ENCODE results near the gene SLC44A2. TPM values are rescaled to one million over a fixed set of nuclear protein-coding genes. Genes with fewer than 3 reads are reported as not detected.
A peak's percentile ranks its signal among the peaks of the same experiment; 100 is the strongest.

SLC44A2 gene
- total and polyA plus RNA-seq, 2 of the 8 experiments (the other 6 are each of a cell fraction or from before 2014, with no cell fraction given) = 105 to 120 TPM

DNA sequence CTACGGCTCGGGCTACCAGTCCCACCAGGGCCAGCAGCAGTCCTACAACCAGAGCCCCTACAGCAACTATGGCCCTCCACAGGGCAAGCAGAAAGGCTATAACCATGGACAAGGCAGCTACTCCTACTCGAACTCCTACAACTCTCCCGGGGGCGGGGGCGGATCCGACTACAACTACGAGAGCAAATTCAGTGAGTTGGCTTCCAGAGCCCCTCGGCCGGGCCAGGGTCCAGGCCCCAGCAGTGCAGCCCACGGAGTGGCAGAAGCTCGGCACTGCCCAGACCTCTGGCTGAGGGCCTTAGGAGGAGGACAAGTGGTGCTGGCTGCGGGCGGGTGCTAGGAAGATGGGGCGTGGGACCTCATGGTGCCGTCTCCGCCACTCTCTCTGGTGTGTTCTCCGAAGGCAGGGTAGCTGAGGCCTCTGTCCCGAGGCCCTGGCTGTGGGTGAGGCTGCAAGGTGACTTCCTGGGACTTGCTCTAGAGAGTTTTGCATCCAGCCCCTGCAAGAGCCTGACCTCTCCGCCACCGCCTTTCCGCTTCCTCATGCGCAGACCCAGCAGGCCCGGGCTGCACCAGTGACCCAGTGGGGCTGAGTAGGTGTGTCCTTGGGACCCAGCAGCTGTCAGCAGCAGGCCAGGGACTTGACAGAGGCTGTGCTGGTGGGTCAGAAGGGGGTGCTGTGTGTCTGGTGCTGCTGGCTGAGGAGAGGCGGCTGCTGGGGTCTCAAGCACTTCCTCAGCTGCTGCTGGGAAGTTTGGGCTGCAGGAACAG, 62.4 kb downstream of the SLC44A2 start:
- Histone ChIP-seq H4K8ac (ENCODE audit: extremely low read depth, insufficient read depth, low read length) (peak overlapping the region; percentile 83; the same call in 1 of the 2 replicates), H3K14ac (ENCODE audit: insufficient read length) (no peak overlapping the region), H3K4me2 (ENCODE audit: insufficient read depth in 1 of 2, low read depth in 2 of 2, low read length in 2 of 2) (no peak overlapping the region), H2AK5ac (ENCODE audit: low read depth, low read length) (no peak overlapping the region), H3K23me2 (ENCODE audit: low read depth, low read length) (no peaks in the 10 kb centered on the region), H3K9ac (replicated peaks in 1 of 4; ENCODE audit: extremely low read depth in 1 of 4, low read depth in 3 of 4, low read length in 3 of 4) (no peak overlapping the region), H3K79me2 (ENCODE audit: control insufficient read depth in 1 of 2, insufficient read depth in 2 of 2, low read length in 2 of 2) (peaks cover 0 to 36% of the 10 kb centered on the region in 2 experiments; a peak in 2 of 4 replicates), H3K9me3 (ENCODE audit: insufficient read depth in 2 of 2, low read depth in 1 of 2, low read length in 1 of 2) (no peaks in the 10 kb centered on the region), H3K18ac (ENCODE audit: extremely low read depth, low read length) (no peak overlapping the region), H4K20me1 (replicated peaks in 1 of 2; ENCODE audit: control insufficient read depth in 1 of 2, insufficient read depth in 2 of 2, low read length in 2 of 2) (peaks cover 50 to 61% of the 10 kb centered on the region in 2 experiments), H3K36me3 (ENCODE audit: control insufficient read depth in 2 of 4, insufficient read depth in 4 of 4, low read length in 3 of 4) (peaks cover 76 to 99% (median 86%) of the 10 kb centered on the region in 4 experiments), H4K5ac (ENCODE audit: insufficient read length, low read depth, low read length) (no peak overlapping the region), H3K27me3 (replicated peaks in 1 of 4; ENCODE audit: control insufficient read depth in 3 of 4, extremely low read depth in 1 of 4, insufficient read depth in 3 of 4, low read length in 3 of 4) (no peaks in the 10 kb centered on the region), H2BK20ac (ENCODE audit: low read length) (no peak overlapping the region), H3K4ac (replicated peaks; ENCODE audit: insufficient read length, low read depth, low read length) (no peak overlapping the region), H3K23ac (ENCODE audit: insufficient read length) (no peak overlapping the region), H2BK120ac (replicated peaks; ENCODE audit: low read depth, low read length) (no peak overlapping the region), H3K27ac (ENCODE audit: low read depth, low read length) (no peak overlapping the region), H4K91ac (replicated peaks; ENCODE audit: insufficient read length, low read length) (no peak overlapping the region), H2AFZ (ENCODE audit: low read length) (no peak overlapping the region), H2BK5ac (ENCODE audit: low read depth, low read length) (no peak overlapping the region), H3K56ac (replicated peaks; ENCODE audit: insufficient read length, low read depth, low read length) (no peak overlapping the region), H2BK15ac (ENCODE audit: low read length) (no peak overlapping the region), H3K4me3 (ENCODE audit: extremely low read depth in 1 of 4, insufficient read depth in 2 of 4, low read depth in 3 of 4, low read length in 4 of 4) (no peak overlapping the region), H3K79me1 (ENCODE audit: low read depth, low read length) (peaks cover 12% of the 10 kb centered on the region; the same call in 1 of the 2 replicates), H2BK12ac (ENCODE audit: low read depth, low read length) (no peak overlapping the region), H3K4me1 (replicated peaks in 1 of 4; ENCODE audit: control insufficient read depth in 3 of 4, insufficient read depth in 4 of 4, low read length in 3 of 4) (no peaks in the 10 kb centered on the region)
- ChIA-PET POLR2A (ENCODE audit: partially characterized antibody) (interaction anchor here (1.0 to 59.0 kb wide), 4 partner anchors 4 to 107 kb away, joined by 3 to 1874 read pairs (median 938); partner anchors contain the start of genes DNM2, ILF3 and QTRT1), CTCF (ENCODE audit: partially characterized antibody) (interaction anchor here (0.5 to 4.7 kb wide), 8 partner anchors 9 to 106 kb away, joined by 3 to 30 read pairs (median 4); partner anchors contain the start of gene QTRT1)
- TF ChIP-seq POLR2AphosphoS5 (IDR thresholded peaks at IDR 0.05; ENCODE audit: low read depth, low read length) = peak; percentile 63
- no peak for TF ChIP-seq ASH2L (IDR thresholded peaks at IDR 0.05; ENCODE audit: low read length)
- no peak for TF ChIP-seq SAP30 (IDR thresholded peaks at IDR 0.05; ENCODE audit: insufficient read depth, insufficient replicate concordance, low read length)
- TF ChIP-seq ZNF274 (IDR thresholded peaks at IDR 0.05; ENCODE audit: borderline replicate concordance, extremely low read depth, low read length) = no peak
- peak in 1 of 2 experiments; percentile 50; a peak in 1 of 3 replicates for TF ChIP-seq POLR2A (IDR thresholded peaks at IDR 0.05; ENCODE audit: control extremely low read depth in 1 of 2, low read depth in 2 of 2, low read length in 2 of 2)
- TF ChIP-seq CEBPB (IDR thresholded peaks at IDR 0.05; ENCODE audit: low read depth, low read length) = no peak
- TF ChIP-seq TEAD4 (IDR thresholded peaks at IDR 0.05; ENCODE audit: low read depth, low read length) = no peak
- TF ChIP-seq JUN (IDR thresholded peaks at IDR 0.05; ENCODE audit: low read depth, low read length) = no peak
- WGBS, 2 experiments (ENCODE audit: extremely low coverage in 1 of 2, insufficient coverage in 1 of 2, insufficient read length in 1 of 2, insufficient replicate concordance in 2 of 2, low coverage in 1 of 2, low lambda C conversion rate in 2 of 2, missing lambda C conversion rate in 1 of 2) = 96% methylated on average over 25 of the region's 25 CpGs; no CpG with 5 or more reads in 1 of the 2 experiments
- DNase-seq (ENCODE audit: low read depth in 1 of 2, low spot score in 2 of 2) (no peak), FAIRE-seq (no peak)

Data from H1 (cell line).